Small intestine (tissue), 7 donors: ENCODE results near the gene TSPAN19. TPM values are rescaled to one million over a fixed set of nuclear protein-coding genes. Genes with fewer than 3 reads are reported as not detected.

Experiments used
- DNase-seq, 2 donors: peaks; one replicate each; pipeline versions ENCODE4 v3.0.0 to v3.0.0-alpha.2; 2013
- FAIRE-seq: peaks from 2 replicates; lab custom pipeline; 2012; peaks lifted over from hg19 to GRCh38; lab: Jason Lieb, UNC
- H3K27ac ChIP-seq, 3 donors: one replicate each; pipeline ENCODE4 v1.5.1; 2013; ENCODE audit warnings: low read length in 2 of 3, mild to moderate bottlenecking in 2 of 3, control low read depth in 1 of 3, inconsistent platforms in 1 of 3, low read depth in 1 of 3, moderate library complexity in 1 of 3
- H3K27me3 ChIP-seq, 3 donors: one replicate each; pipeline ENCODE4 v1.6.1; 2013; ENCODE audit warnings: low read length in 3 of 3, inconsistent platforms in 1 of 3; ENCODE audit not compliant: control insufficient read depth in 3 of 3, insufficient read depth in 3 of 3
- H3K36me3 ChIP-seq, 3 donors: one replicate each; pipeline ENCODE4 v1.6.1; 2013; ENCODE audit warnings: low read length in 3 of 3, inconsistent platforms in 1 of 3, low read depth in 1 of 3, mild to moderate bottlenecking in 1 of 3, moderate library complexity in 1 of 3; ENCODE audit not compliant: control insufficient read depth in 3 of 3, insufficient read depth in 2 of 3
- H3K4me1 ChIP-seq, 3 donors: one replicate each; pipeline ENCODE4 v1.6.1; 2013; ENCODE audit warnings: low read length in 2 of 3, inconsistent platforms in 1 of 3, low read depth in 1 of 3, mild to moderate bottlenecking in 1 of 3, moderate library complexity in 1 of 3; ENCODE audit not compliant: control insufficient read depth in 3 of 3, insufficient read depth in 2 of 3
- H3K4me3 ChIP-seq, 3 donors: one replicate each; pipeline ENCODE4 v1.5.1; 2013; ENCODE audit warnings: low read length in 3 of 3, control low read depth in 1 of 3, inconsistent platforms in 1 of 3, low read depth in 1 of 3, mild to moderate bottlenecking in 1 of 3, moderate library complexity in 1 of 3
- H3K9me3 ChIP-seq, 2 donors: one replicate each; pipeline ENCODE4 v1.6.1; 2013; ENCODE audit warnings: low read depth in 1 of 2, low read length in 1 of 2; ENCODE audit not compliant: control insufficient read depth in 2 of 2, insufficient read depth in 1 of 2
- WGBS, 3 donors: extraction: QIAGEN DNeasy Blood & Tissue Kit; methylation state at CpG; one replicate each; pipeline ENCODE4 v1.1.7; 2013; 5-methylcytosine and 5-hydroxymethylcytosine counted together
- polyA plus RNA-seq, 4 donors: library from polyadenylated mRNA; stranded (reverse) in 3 of 4; unstranded in 1 of 4; fragments of 200-250 nt in 3 of 4; fragments of 120-200 nt in 1 of 4; gene quantifications; one replicate each; pipeline versions ENCODE4 v1.2.1 to v1.2.3, GENCODE V29; 2013
- donor health status: healthy with polysubstance abuse.
- donor health status: control.
- donor health status: control.
- donor health status: Bipolar disorder and iron deficiency.
- donor health status: healthy.

TSPAN19 gene
- polyA plus RNA-seq, 4 donors = 0.34 TPM; not detected in 3

GRCh38 chr12:84995641-84996040 lies 40.4 kb downstream of the TSPAN19 start:
- no peaks in the 10 kb centered on the region for H3K36me3 ChIP-seq
- WGBS, 3 donors = 41 to 53% (median 53%) methylated on average over 2 of the region's 2 CpGs
- no peak overlapping the region for H3K4me3 ChIP-seq
- DNase-seq = no peak
- no peak for FAIRE-seq
- no peak overlapping the region for H3K27ac ChIP-seq
- no peaks in the 10 kb centered on the region for H3K4me1 ChIP-seq
- H3K27me3 ChIP-seq = no peaks in the 10 kb centered on the region
- no peaks in the 10 kb centered on the region for H3K9me3 ChIP-seq

- DNase-seq (no peak), FAIRE-seq (no peak)
- H3K4me1 ChIP-seq = no peaks in the 10 kb centered on the region
- no peaks in the 10 kb centered on the region for H3K9me3 ChIP-seq
- H3K27me3 ChIP-seq = no peaks in the 10 kb centered on the region
- no peak overlapping the region for H3K27ac ChIP-seq
- no peak overlapping the region for H3K4me3 ChIP-seq
- no peaks in the 10 kb centered on the region for H3K36me3 ChIP-seq
These were observed 41.7 kb downstream of the TSPAN19 start for GRCh38 chr12:84994426-84994825.

- Histone ChIP-seq H3K27me3 (no peaks in the 10 kb centered on the region), H3K4me3 (no peak overlapping the region), H3K27ac (no peak overlapping the region), H3K9me3 (no peaks in the 10 kb centered on the region), H3K36me3 (no peaks in the 10 kb centered on the region), H3K4me1 (no peaks in the 10 kb centered on the region)
- FAIRE-seq (no peak), DNase-seq (peak in 1 of 2 donors; percentile 2)
- 21 to 37% (median 25%) methylated on average over 3 of the region's 3 CpGs for WGBS, 3 donors
These were observed 49.5 kb downstream of the TSPAN19 start for GRCh38 chr12:84986586-84986985.

- no peaks in the 10 kb centered on the region for H3K36me3 ChIP-seq
- H3K4me1 ChIP-seq = no peaks in the 10 kb centered on the region
- FAIRE-seq (peak; percentile 23), DNase-seq (no peak)
- H3K9me3 ChIP-seq = no peaks in the 10 kb centered on the region
- H3K27ac ChIP-seq = no peak overlapping the region
- H3K27me3 ChIP-seq = no peaks in the 10 kb centered on the region
- 40 to 59% (median 42%) methylated on average over 2 of the region's 2 CpGs for WGBS, 3 donors
- no peak overlapping the region for H3K4me3 ChIP-seq
These were observed 50.0 kb downstream of the TSPAN19 start for GRCh38 chr12:84986117-84986516.

- no peak overlapping the region for H3K4me3 ChIP-seq
- H3K27ac ChIP-seq = no peak overlapping the region
- DNase-seq = no peak
- no peaks in the 10 kb centered on the region for H3K27me3 ChIP-seq
- H3K36me3 ChIP-seq = no peaks in the 10 kb centered on the region
- no peaks in the 10 kb centered on the region for H3K9me3 ChIP-seq
- FAIRE-seq = no peak
- H3K4me1 ChIP-seq = no peaks in the 10 kb centered on the region
- 48 to 71% (median 61%) methylated on average over 3 of the region's 3 CpGs for WGBS, 3 donors
These were observed 52.8 kb downstream of the TSPAN19 start for GRCh38 chr12:84983289-84983688.

- FAIRE-seq = no peak
- 84 to 95% (median 90%) methylated on average over 1 of the region's 1 CpG for WGBS, 3 donors
- DNase-seq = no peak
These were observed 53.2 kb downstream of the TSPAN19 start for GRCh38 chr12:84982888-84983287.

GRCh38 chr12:84978921-84979320 lies 57.2 kb downstream of the TSPAN19 start:
- 5 to 34% (median 25%) methylated on average over 1 of the region's 1 CpG for WGBS, 3 donors
- no peaks in the 10 kb centered on the region for H3K36me3 ChIP-seq
- FAIRE-seq = no peak
- H3K27me3 ChIP-seq = no peaks in the 10 kb centered on the region
- DNase-seq = no peak
- no peak overlapping the region for H3K27ac ChIP-seq
- no peaks in the 10 kb centered on the region for H3K4me1 ChIP-seq
- H3K4me3 ChIP-seq = no peak overlapping the region
- no peaks in the 10 kb centered on the region for H3K9me3 ChIP-seq

More at GRCh38 chr12:84982888-84983287, 53.2 kb downstream of the TSPAN19 start:
- H3K36me3 ChIP-seq = no peaks in the 10 kb centered on the region
- H3K27ac ChIP-seq = no peak overlapping the region
- no peak overlapping the region for H3K4me3 ChIP-seq
- no peaks in the 10 kb centered on the region for H3K9me3 ChIP-seq
- H3K27me3 ChIP-seq = no peaks in the 10 kb centered on the region
- H3K4me1 ChIP-seq = no peaks in the 10 kb centered on the region

GRCh38 chr12:84976133-84976532 lies 59.9 kb downstream of the TSPAN19 start:
- WGBS, 3 donors = 87 to 94% (median 88%) methylated on average over 3 of the region's 3 CpGs
- DNase-seq (no peak), FAIRE-seq (no peak)
- Histone ChIP-seq H3K4me1 (no peaks in the 10 kb centered on the region), H3K27me3 (no peaks in the 10 kb centered on the region), H3K36me3 (no peaks in the 10 kb centered on the region), H3K4me3 (no peak overlapping the region), H3K27ac (no peak overlapping the region), H3K9me3 (no peaks in the 10 kb centered on the region)

GRCh38 chr12:84974155-84974815 lies 61.8 kb downstream of the TSPAN19 start:
- Histone ChIP-seq H3K9me3 (no peaks in the 10 kb centered on the region), H3K36me3 (no peaks in the 10 kb centered on the region), H3K27me3 (no peaks in the 10 kb centered on the region), H3K4me1 (no peaks in the 10 kb centered on the region), H3K27ac (no peak overlapping the region), H3K4me3 (no peak overlapping the region)
- FAIRE-seq (no peak), DNase-seq (no peak)
- WGBS, 3 donors = 89 to 91% (median 89%) methylated on average over 2 of the region's 2 CpGs
